CD4-positive, alpha-beta T cell (primary cell): ENCODE results near the gene DGKB. TPM values are rescaled to one million over a fixed set of nuclear protein-coding genes. Genes with fewer than 3 reads are reported as not detected.

Experiments
- ATAC-seq: fragments of 200-7000 bp; cut with Tn5 transposase; one replicate; pipeline ENCODE4 v1.10.0; 2022; ENCODE audit warnings: mild to moderate bottlenecking; ENCODE audit not compliant: poor library complexity
- CTCF ChIA-PET: fragments of 350-600 bp; sonication (Branson Sonifier 250); formaldehyde crosslinking; loops from one replicate; lab custom pipeline; 2021; ENCODE audit warnings: antibody characterized with exemption, inconsistent platforms; lab: Charles Lee
- POLR2A ChIA-PET: fragments of 350-600 bp; sonication (Branson Sonifier 250); formaldehyde crosslinking; loops from one replicate; lab custom pipeline; 2021; ENCODE audit warnings: antibody characterized with exemption, inconsistent platforms; lab: Charles Lee
- DNase-seq, 14 experiments: peaks; one replicate each; pipeline ENCODE4 v3.0.0-alpha.2; 2013 to 2020; ENCODE audit warnings: mixed read lengths in 2 of 14
- H3K27ac ChIP-seq, 2 donors: one replicate each; pipeline versions ENCODE4 v1.5.1 to v1.7.0; 2013; ENCODE audit warnings: low read length in 2 of 2, low read depth in 1 of 2, mild to moderate bottlenecking in 1 of 2
- H3K27me3 ChIP-seq, 2 experiments: 1 replicate in 1 of 2; 2 replicates in 1 of 2; pipeline versions ENCODE4 v1.6.1 to v1.7.0; 2013; ENCODE audit warnings: low read length in 2 of 2, control low read depth in 1 of 2, mild to moderate bottlenecking in 1 of 2, moderate library complexity in 1 of 2; ENCODE audit not compliant: insufficient read depth in 2 of 2, control insufficient read depth in 1 of 2
- H3K36me3 ChIP-seq: one replicate; pipeline ENCODE4 v1.6.1; 2013; ENCODE audit warnings: low read length, control low read depth; ENCODE audit not compliant: insufficient read depth
- H3K4me1 ChIP-seq: one replicate; pipeline ENCODE4 v1.6.1; 2013; ENCODE audit warnings: low read length, control low read depth; ENCODE audit not compliant: insufficient read depth
- H3K4me3 ChIP-seq: one replicate; pipeline ENCODE4 v1.5.1; 2013; ENCODE audit warnings: mild to moderate bottlenecking, low read length, moderate library complexity
- H3K9me3 ChIP-seq, 2 experiments: 1 replicate in 1 of 2; 2 replicates in 1 of 2; pipeline versions ENCODE4 v1.6.1 to v1.7.0; 2013; ENCODE audit warnings: low read length in 2 of 2, mild to moderate bottlenecking in 2 of 2, control low read depth in 1 of 2, moderate library complexity in 1 of 2; ENCODE audit not compliant: control insufficient read depth in 1 of 2, insufficient read depth in 1 of 2
- H3K27ac Mint-ChIP-seq: one replicate; pipeline ENCODE4 v1.8.0; 2020; ENCODE audit warnings: mixed read lengths
- H3K27me3 Mint-ChIP-seq: one replicate; pipeline ENCODE4 v1.8.0; 2021; ENCODE audit warnings: mixed read lengths
- H3K36me3 Mint-ChIP-seq: one replicate; pipeline ENCODE4 v1.8.0; 2021; ENCODE audit warnings: low read depth, mixed read lengths
- H3K4me1 Mint-ChIP-seq: one replicate; pipeline ENCODE4 v1.8.0; 2021; ENCODE audit warnings: low read depth, mixed read lengths
- H3K4me3 Mint-ChIP-seq: one replicate; pipeline ENCODE4 v1.8.0; 2020; ENCODE audit warnings: mild to moderate bottlenecking, mixed read lengths
- H3K9me3 Mint-ChIP-seq: one replicate; pipeline ENCODE4 v1.8.0; 2020; ENCODE audit warnings: mixed read lengths
- CTCF ChIP-seq: fragments of 200-600 bp; IDR thresholded peaks from one replicate; pipeline ENCODE4 v1.8.0; 2022; ENCODE audit warnings: antibody characterized with exemption, mild to moderate bottlenecking
- intact Hi-C, 2 experiments: fragments of 100-400 bp; cut with DNase I in 1 of 2; cut with micrococcal nuclease in 1 of 2; formaldehyde crosslinking; loops; one replicate each; pipeline versions ENCODE4 v1.15.1 to v1.9.0; 2023 to 2025; cut with DNase I, micrococcal nuclease
- total RNA-seq, 174 experiments: library from RNA in 2 of 174; stranded (reverse) in 2 of 174; gene quantifications; one replicate each; pipeline ENCODE4 v1.2.3 and lab custom pipeline; 2021 to 2026

The DGKB gene
- total RNA-seq, 2 experiments from 2014 or later = not detected

- Mint-ChIP-seq H3K27me3 (no peaks in the 10 kb centered on the region), H3K9me3 (no peaks in the 10 kb centered on the region), H3K4me3 (no peak overlapping the region), H3K36me3 (no peaks in the 10 kb centered on the region), H3K27ac (no peak overlapping the region), H3K4me1 (no peaks in the 10 kb centered on the region)
- no peaks in the 10 kb centered on the region for H3K9me3 ChIP-seq
- CTCF ChIA-PET = no interaction called here
- H3K4me1 ChIP-seq = no peaks in the 10 kb centered on the region
- no peak for TF ChIP-seq CTCF
- intact Hi-C loops = no loop called here
- H3K36me3 ChIP-seq = no peaks in the 10 kb centered on the region
- no peak overlapping the region for H3K4me3 ChIP-seq
- H3K27ac ChIP-seq = no peak overlapping the region
- no peak for ATAC-seq
- DNase-seq = no peak
- POLR2A ChIA-PET = no interaction called here
- H3K27me3 ChIP-seq = no peaks in the 10 kb centered on the region
Observed at GRCh38 chr7:14666304-14666703, 236.2 kb downstream of the DGKB start.

- POLR2A ChIA-PET = no interaction called here
- H3K9me3 Mint-ChIP-seq = peaks cover 7% of the 10 kb centered on the region
- CTCF ChIA-PET = interaction anchor here (1.4 kb wide), 1 partner anchor 15 kb away, joined by 3 read pairs; no protein-coding TSS in a partner anchor
Observed at GRCh38 chr7:14639801-14640200, 262.8 kb downstream of the DGKB start.

GRCh38 chr7:14639329-14639728, 263.2 kb downstream of the DGKB start:
- peaks cover 7% of the 10 kb centered on the region for H3K9me3 Mint-ChIP-seq
- ATAC-seq (no peak), DNase-seq (no peak)
- no peak overlapping the region for H3K27ac Mint-ChIP-seq
- H3K36me3 Mint-ChIP-seq = no peaks in the 10 kb centered on the region
- peaks cover 4% of the 10 kb centered on the region in 2 experiments for H3K9me3 ChIP-seq
- ChIA-PET POLR2A (no interaction called here), CTCF (no interaction called here)
- no peaks in the 10 kb centered on the region for H3K27me3 Mint-ChIP-seq
- no peak for TF ChIP-seq CTCF
- H3K27ac ChIP-seq = no peak overlapping the region
- no peaks in the 10 kb centered on the region for H3K4me1 Mint-ChIP-seq
- no peaks in the 10 kb centered on the region for H3K36me3 ChIP-seq
- no peaks in the 10 kb centered on the region for H3K4me1 ChIP-seq
- no peak overlapping the region for H3K4me3 ChIP-seq
- H3K27me3 ChIP-seq = no peaks in the 10 kb centered on the region
- no peak overlapping the region for H3K4me3 Mint-ChIP-seq
- intact Hi-C loops = no loop called here

More at GRCh38 chr7:14639801-14640200, 262.8 kb downstream of the DGKB start:
- TF ChIP-seq CTCF = no peak
- ATAC-seq (no peak), DNase-seq (no peak)
- H3K4me1 Mint-ChIP-seq = no peaks in the 10 kb centered on the region
- no peak overlapping the region for H3K4me3 Mint-ChIP-seq
- H3K4me1 ChIP-seq = no peaks in the 10 kb centered on the region
- no peaks in the 10 kb centered on the region for H3K27me3 ChIP-seq
- H3K9me3 ChIP-seq = peaks cover 4% of the 10 kb centered on the region in 2 experiments
- intact Hi-C loops = no loop called here
- H3K36me3 ChIP-seq = no peaks in the 10 kb centered on the region
- no peak overlapping the region for H3K27ac ChIP-seq
- no peaks in the 10 kb centered on the region for H3K36me3 Mint-ChIP-seq
- no peaks in the 10 kb centered on the region for H3K27me3 Mint-ChIP-seq
- no peak overlapping the region for H3K27ac Mint-ChIP-seq
- no peak overlapping the region for H3K4me3 ChIP-seq
